Measurements from ENCODE around the gene RSKR. TPM values are rescaled to one million over a fixed set of nuclear protein-coding genes. Genes with fewer than 3 reads are reported as not detected.
A peak's percentile ranks its signal among the peaks of the same experiment; 100 is the strongest.

The RSKR gene
- total RNA-seq, 1 experiment from 2014 or later = 15.7 TPM

DNA sequence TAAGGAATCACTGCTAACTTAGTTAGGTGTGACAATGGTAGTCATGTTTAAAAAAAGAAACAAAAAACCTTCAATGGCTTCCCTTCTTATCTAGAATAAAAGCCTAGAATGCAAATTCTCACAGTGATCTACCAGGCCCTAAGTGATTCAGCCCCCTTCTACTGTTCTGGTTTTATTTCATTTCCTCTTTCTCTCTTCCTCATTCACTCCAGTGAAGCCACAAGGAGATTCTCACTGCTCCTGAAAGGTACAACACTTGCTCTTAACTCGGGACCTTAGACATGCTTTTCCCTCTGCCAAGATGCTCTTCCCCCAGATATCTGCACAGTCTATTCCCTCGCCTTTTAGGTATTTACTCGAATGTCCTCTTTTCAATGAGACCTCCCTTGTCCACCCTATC is 46.4 kb downstream of the RSKR start:
- peaks cover 32% of the 10 kb centered on the region for H3K36me3 Mint-ChIP-seq (ENCODE audit: insufficient read depth, unreplicated experiment)
- no peaks in the 10 kb centered on the region; the same call in 1 of the 2 replicates for H3K36me3 ChIP-seq (ENCODE audit: control insufficient read depth, insufficient read depth, low read length)
- ChIA-PET CTCF (no interaction called here), POLR2A (no interaction called here)
- no peak overlapping the region for H3K27ac Mint-ChIP-seq (ENCODE audit: unreplicated experiment)
- H3K27me3 Mint-ChIP-seq (ENCODE audit: insufficient read depth, unreplicated experiment) = no peaks in the 10 kb centered on the region
- H3K4me3 Mint-ChIP-seq (ENCODE audit: unreplicated experiment) = no peak overlapping the region
- H3K9me3 Mint-ChIP-seq (ENCODE audit: unreplicated experiment) = no peaks in the 10 kb centered on the region
- peaks cover 25% of the 10 kb centered on the region for H3K4me1 ChIP-seq
- no peak overlapping the region for H3K4me3 ChIP-seq (ENCODE audit: low read depth, low read length)
- intact Hi-C loops (cut with micrococcal nuclease; ENCODE audit: unreplicated experiment) = no loop called here
- no TSS peak for BruUV-seq (replicated peaks)
- H3K9me3 ChIP-seq = no peaks in the 10 kb centered on the region
- TF ChIP-seq, protein P1, sequence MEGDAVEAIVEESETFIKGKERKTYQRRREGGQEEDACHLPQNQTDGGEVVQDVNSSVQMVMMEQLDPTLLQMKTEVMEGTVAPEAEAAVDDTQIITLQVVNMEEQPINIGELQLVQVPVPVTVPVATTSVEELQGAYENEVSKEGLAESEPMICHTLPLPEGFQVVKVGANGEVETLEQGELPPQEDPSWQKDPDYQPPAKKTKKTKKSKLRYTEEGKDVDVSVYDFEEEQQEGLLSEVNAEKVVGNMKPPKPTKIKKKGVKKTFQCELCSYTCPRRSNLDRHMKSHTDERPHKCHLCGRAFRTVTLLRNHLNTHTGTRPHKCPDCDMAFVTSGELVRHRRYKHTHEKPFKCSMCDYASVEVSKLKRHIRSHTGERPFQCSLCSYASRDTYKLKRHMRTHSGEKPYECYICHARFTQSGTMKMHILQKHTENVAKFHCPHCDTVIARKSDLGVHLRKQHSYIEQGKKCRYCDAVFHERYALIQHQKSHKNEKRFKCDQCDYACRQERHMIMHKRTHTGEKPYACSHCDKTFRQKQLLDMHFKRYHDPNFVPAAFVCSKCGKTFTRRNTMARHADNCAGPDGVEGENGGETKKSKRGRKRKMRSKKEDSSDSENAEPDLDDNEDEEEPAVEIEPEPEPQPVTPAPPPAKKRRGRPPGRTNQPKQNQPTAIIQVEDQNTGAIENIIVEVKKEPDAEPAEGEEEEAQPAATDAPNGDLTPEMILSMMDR (IDR thresholded peaks at IDR 0.05; ENCODE audit: insufficient read depth in 1 of 2, low read depth in 1 of 2, low read length in 1 of 2, severe bottlenecking in 1 of 2, unreplicated experiment in 1 of 2) = no peak
- H3K27me3 ChIP-seq (replicated peaks; ENCODE audit: control insufficient read depth, insufficient read depth, low read length) = no peaks in the 10 kb centered on the region
- DNase-seq = no peak
- H3K4me1 Mint-ChIP-seq (ENCODE audit: low read depth, unreplicated experiment) = peaks cover 16% of the 10 kb centered on the region

DNA sequence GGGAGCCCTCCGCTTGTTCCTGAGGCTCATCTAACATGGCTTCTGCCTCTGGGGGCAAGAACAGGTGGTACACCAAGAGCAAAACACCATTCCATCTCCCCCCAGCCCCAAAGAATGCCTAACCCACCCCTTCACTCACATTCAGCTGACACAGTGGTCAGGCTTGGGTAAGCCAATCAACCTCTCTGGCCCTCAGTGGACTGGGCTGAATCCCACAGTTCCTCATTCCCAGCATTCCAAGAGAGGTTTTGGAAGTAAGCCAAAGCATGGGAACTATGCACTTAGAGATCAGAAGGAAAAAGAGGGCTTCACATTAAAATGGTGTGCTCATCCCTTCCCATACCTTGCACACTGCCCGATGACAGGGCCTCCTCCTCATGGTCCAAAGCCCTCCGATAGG is 50.5 kb downstream of the RSKR start:
- CTCF ChIA-PET = no interaction called here
- Mint-ChIP-seq H3K4me3 (ENCODE audit: unreplicated experiment) (no peak overlapping the region), H3K27me3 (ENCODE audit: insufficient read depth, unreplicated experiment) (no peaks in the 10 kb centered on the region), H3K9me3 (ENCODE audit: unreplicated experiment) (no peaks in the 10 kb centered on the region), H3K4me1 (ENCODE audit: low read depth, unreplicated experiment) (peaks cover 10% of the 10 kb centered on the region), H3K27ac (ENCODE audit: unreplicated experiment) (peak overlapping the region; percentile 64), H3K36me3 (ENCODE audit: insufficient read depth, unreplicated experiment) (peaks cover 51% of the 10 kb centered on the region)
- no peak overlapping the region for H3K4me3 ChIP-seq (ENCODE audit: low read depth, low read length)
- H3K36me3 ChIP-seq (ENCODE audit: control insufficient read depth, insufficient read depth, low read length) = peaks cover 4% of the 10 kb centered on the region
- BruUV-seq (replicated peaks) = no TSS peak
- H3K9me3 ChIP-seq = no peaks in the 10 kb centered on the region
- TF ChIP-seq, protein P1 (IDR thresholded peaks at IDR 0.05; ENCODE audit: insufficient read depth in 1 of 2, low read depth in 1 of 2, low read length in 1 of 2, severe bottlenecking in 1 of 2, unreplicated experiment in 1 of 2) = no peak
- intact Hi-C loops (cut with micrococcal nuclease; ENCODE audit: unreplicated experiment) = no loop called here
- H3K4me1 ChIP-seq = peaks cover 9% of the 10 kb centered on the region
- H3K27me3 ChIP-seq (replicated peaks; ENCODE audit: control insufficient read depth, insufficient read depth, low read length) = no peaks in the 10 kb centered on the region
- POLR2A ChIA-PET = no interaction called here
- peak in 1 of 2 experiments; percentile 46 for DNase-seq

Other genes with a start within 250 kb of the RSKR start
- gene SEBOX, start 249.0 kb downstream of the RSKR start, total RNA-seq (2022) = not detected in 2 replicates
- 273 and 298 TPM in 2 replicates for gene VTN, start 243.9 kb downstream of the RSKR start, total RNA-seq (2022)
- gene SARM1, start 242.5 kb downstream of the RSKR start, total RNA-seq (2022) = 32.8 and 34.4 TPM in 2 replicates
- 114 and 128 TPM in 2 replicates for gene SLC46A1, start 208.0 kb downstream of the RSKR start, total RNA-seq (2022)
- gene SLC13A2, start 140.5 kb downstream of the RSKR start, total RNA-seq (2022) = 0.42 and 0.57 TPM in 2 replicates
- gene FOXN1, start 107.8 kb downstream of the RSKR start, total RNA-seq (2022) = 0.26 and 0.48 TPM in 2 replicates
- gene UNC119, start 61.6 kb downstream of the RSKR start, total RNA-seq (2022) = 40.5 and 41.3 TPM in 2 replicates
- 78.2 and 99.6 TPM in 2 replicates for gene PIGS, start 42.7 kb downstream of the RSKR start, total RNA-seq (2022)
- gene ALDOC, start 37.3 kb downstream of the RSKR start, total RNA-seq (2022) = 16.3 and 17.7 TPM in 2 replicates
- gene SPAG5, start 15.2 kb downstream of the RSKR start, total RNA-seq (2022) = 113 TPM in 2 replicates
- 154 and 176 TPM in 2 replicates for gene BLTP2, start 31.0 kb upstream of the RSKR start, total RNA-seq (2022)
- gene SDF2, start 47.7 kb upstream of the RSKR start, total RNA-seq (2022) = 63.5 and 64.9 TPM in 2 replicates
- gene SUPT6H, start 48.0 kb upstream of the RSKR start, total RNA-seq (2022) = 127 and 129 TPM in 2 replicates
- 4.1 and 4.4 TPM in 2 replicates for gene PROCA1, start 97.7 kb upstream of the RSKR start, total RNA-seq (2022)
- gene RAB34, start 103.7 kb upstream of the RSKR start, total RNA-seq (2022) = 1.2 and 1.8 TPM in 2 replicates
- gene RPL23A, start 105.8 kb upstream of the RSKR start, total RNA-seq (2022) = 1,980 and 2,181 TPM in 2 replicates
- 31.7 and 37.9 TPM in 2 replicates for gene TLCD1, start 112.0 kb upstream of the RSKR start, total RNA-seq (2022)
- gene NEK8, start 114.6 kb upstream of the RSKR start, total RNA-seq (2022) = 11.0 and 13.4 TPM in 2 replicates
- gene TRAF4, start 129.8 kb upstream of the RSKR start, total RNA-seq (2022) = 140 and 154 TPM in 2 replicates
- 37.6 and 39.5 TPM in 2 replicates for gene FAM222B, start 228.6 kb upstream of the RSKR start, total RNA-seq (2022)
- gene ERAL1, start 240.8 kb upstream of the RSKR start, total RNA-seq (2022) = 77.4 and 85.1 TPM in 2 replicates

All from Caco-2 (cell line).